ENCODE data around the gene LILRB2. TPM values are rescaled to one million over a fixed set of nuclear protein-coding genes. Genes with fewer than 3 reads are reported as not detected.
"Not testable (repeated sequence)": the region's sequence is repeated elsewhere in the genome, so short reads cannot be mapped to it uniquely, and the experiment has no call there.

Gene LILRB2
- total RNA-seq, 1 donor from 2014 or later: not detected

DNA sequence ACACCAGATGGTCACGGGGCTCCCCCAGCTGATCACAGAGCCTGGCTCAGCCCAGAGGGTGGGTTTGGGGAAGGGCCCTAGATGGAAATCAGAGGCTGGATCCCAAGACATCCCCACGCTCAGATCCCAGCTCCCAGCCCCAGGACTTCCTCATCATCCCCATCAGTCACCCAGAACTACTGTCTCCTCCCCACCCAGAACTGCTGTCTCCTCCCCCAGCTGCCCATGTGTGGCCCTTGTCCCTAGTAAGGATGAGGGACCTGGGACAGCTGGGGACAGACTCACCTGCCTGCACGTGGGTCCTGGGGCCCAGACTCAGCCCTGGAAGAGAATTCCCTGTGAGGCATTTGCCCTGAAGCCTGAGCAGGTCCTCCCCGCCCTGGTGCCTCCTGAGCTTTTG lies 38.7 kb downstream of the LILRB2 start:
- not testable (repeated sequence) for DNase-seq (ENCODE audit: low spot score)

DNA sequence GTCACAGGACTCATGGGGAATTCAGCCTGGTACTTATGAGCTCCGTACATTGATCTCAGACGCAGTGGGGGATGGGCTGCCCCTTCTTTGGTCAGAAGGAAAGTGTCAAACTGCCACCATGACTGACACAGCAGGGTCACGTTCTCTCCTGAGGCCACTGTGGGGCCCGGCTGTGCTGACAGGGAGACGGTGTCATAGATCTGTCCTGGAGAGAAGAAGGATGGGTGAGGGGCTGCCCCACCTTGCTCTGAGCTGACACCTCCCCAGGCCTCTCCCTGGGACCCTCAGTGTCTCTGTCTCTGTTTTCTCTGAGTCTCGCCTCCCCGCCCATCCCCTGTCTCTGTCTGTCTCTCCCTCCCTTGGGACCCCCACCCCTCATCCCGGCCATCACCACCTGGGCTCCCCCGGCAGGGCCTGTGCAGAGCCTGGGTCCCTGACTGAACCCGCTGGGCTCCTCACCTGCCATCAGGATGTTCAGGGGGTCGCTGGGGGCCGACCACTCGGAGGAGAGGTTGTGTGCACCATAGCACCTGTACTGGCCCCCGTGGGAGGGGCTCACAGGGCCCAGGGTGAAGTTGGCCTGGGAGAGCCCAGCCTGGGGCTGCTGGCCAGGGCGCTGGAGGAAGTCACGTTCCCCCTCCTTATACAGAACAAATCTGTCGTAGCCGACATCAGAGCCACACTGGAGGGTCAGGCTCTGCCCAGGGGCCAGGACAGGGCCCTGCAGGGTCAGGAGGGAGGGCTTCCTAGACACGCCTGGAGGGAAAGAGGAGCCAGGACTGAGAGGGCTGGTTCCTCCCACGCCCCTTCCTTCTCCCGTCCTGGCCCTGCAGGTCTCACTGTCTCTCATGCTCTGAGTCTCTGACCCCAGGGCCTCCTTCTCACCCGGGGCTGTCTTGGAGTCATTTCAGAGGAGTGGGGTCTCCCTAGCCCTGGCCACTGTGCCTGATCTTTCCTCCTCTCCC lies 40.3 kb downstream of the LILRB2 start:
- not testable (repeated sequence) for DNase-seq (ENCODE audit: low spot score)

DNA sequence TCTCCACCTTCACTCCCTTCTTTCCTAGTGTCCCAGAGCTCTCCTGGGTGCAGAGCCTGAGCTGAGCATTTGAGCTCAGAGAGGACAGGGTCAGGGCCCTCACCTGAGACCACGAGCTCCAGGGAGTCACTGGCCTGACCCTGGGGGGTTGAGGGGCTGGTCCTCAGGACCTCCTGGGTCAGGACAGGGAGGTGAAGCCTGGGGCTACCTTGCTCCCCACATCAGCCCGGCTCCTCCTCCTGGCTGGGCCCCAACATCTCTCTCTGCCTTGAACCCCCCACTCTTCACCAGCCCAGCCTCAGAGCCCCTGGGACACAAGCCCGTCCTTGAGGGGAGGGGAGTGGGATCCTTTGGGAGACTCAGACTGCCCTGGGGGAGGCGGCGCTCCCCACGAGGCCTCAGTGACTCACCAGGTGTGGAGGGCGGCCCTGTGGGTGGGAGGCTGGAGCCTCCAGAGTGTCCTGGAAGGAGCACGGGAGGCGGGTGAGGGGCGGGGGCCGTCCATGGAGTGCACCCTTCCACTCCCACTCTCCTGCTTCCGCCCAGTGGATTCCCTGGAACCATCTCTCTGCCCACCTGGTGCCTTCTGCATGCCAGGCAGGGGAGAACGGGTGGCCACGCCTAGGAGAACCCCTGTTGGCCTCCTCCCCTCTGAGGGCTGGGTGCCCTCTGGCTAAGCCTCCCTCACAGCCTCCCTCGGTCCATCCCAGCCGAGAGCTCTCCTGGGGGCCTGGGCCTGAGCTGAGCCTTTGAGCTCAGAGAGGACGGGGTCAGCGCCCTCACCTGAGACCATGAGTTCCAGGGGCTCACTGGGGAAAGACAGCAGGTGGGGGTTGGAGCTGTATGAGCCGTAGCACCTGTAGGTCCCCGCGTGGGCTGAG lies 41.2 kb downstream of the LILRB2 start:
- DNase-seq (ENCODE audit: low spot score): not testable (repeated sequence)

DNA sequence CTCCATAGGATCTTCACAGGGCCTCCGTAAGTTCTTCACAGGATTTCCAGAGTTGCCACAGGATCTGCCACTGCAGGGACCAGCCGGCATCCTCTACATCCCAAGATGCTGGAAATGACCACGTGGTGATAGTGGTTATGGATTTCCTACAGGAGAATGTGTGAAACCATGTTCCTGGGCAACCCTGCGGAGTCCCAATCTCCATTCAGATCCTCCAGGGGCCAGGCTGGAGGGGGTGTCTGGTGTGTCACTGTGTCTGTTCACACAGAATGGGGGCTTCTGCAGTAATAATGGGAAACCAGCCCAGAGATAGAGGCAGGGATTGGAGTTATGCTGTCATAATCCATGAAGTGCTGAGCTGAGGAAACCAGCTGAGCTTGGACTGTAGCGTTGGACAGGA lies 47.0 kb downstream of the LILRB2 start:
- DNase-seq (ENCODE audit: low spot score): no peak

DNA sequence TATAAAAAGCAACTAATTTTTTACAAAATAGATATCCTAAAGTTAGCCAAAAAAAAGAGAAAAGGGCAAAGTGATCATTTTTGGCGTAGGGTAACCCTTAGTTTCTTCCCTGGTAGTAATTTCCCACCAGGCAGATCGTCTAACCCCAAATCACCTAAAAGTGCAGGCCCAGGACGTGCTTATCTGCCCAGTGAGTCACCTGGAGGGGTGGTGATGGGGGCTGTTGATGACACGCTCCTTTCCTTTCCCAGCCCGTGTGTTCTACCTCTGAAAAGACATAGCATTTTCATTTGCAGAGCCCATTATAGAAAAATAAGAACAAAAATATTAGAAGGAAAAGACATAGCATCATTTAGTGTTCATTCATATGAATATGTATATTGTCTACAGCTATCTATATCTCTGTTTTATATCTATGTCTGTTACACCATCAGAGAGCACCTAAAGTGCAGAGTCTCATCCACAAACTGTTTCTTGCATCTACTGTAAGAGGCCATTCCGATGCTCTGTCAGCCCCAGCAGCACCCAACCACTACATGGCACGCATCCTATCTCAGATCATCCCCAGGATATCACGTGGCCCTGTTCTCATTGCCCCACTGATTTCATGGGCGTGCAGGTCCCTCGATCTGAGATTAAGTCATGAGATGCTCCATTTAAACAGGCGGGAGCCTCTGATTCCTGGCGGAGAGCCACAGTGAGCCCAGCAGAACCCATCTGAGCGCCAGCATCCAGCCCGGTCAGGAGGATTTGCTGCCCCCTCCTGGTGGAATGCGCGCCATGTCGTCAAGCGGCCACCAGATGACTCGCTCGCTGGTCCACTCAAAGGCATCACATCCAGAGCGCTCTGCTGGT lies 49.6 kb downstream of the LILRB2 start:
- DNase-seq (ENCODE audit: low spot score): peak; percentile 84

DNA sequence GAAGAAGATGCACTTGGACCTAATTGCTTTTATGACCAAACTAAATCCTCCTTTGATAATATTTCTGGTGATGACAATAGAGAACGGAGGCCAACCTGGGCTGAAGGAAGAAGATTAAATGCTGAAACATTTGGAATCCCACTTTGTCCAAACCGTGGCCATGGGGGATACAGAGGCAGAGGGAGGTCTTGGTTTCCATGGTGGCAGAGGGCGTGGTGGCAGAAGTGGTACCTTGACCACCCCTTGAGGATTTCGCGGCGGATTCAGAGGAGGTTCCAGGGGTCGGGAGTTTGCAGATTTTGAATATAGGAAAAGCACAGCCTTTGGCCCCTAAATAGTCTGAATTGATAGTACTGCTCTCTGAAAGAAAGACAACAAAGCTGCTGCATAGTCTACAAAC lies 50.9 kb downstream of the LILRB2 start:
- DNase-seq (ENCODE audit: low spot score): no peak

DNA sequence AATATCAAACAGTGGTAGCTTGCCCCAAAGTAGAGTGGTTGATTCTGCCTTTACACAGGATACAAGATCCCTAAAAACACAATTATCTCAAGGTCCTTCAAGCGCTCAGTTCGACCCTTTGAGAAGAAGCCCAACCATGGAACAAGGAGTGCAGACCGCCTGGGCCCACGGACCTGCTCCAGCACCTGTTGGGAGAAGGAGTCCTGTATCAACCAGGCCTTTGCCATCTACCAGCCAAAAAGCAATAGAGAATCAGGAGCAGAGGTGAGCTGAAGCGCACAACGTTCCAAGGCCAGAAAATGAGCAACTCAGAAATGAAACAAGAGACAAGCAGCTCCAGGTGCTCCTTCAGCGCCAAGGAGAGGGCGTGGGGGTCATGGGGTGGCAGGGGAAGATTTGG lies 51.8 kb downstream of the LILRB2 start:
- DNase-seq (ENCODE audit: low spot score): no peak

DNA sequence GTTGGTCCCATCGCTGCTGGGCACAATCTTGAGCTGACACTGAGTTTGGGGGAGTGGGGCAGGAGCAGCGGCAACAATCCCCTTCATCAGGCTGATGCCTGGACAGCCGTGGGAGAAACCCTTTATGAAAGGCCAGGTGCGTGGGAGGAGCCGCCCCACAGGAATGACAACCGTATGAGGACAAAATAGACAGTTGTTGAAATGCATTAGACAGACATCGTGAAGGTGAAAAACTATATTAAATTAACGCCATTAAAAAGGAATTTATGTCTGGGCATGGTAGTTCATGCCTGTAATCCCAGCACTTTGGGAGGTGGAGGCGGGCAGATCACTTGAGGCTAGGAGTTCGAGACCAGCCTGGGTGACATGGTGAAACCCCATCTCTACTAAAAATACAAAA lies 56.3 kb downstream of the LILRB2 start:
- DNase-seq (ENCODE audit: low spot score): not testable (repeated sequence)

DNA sequence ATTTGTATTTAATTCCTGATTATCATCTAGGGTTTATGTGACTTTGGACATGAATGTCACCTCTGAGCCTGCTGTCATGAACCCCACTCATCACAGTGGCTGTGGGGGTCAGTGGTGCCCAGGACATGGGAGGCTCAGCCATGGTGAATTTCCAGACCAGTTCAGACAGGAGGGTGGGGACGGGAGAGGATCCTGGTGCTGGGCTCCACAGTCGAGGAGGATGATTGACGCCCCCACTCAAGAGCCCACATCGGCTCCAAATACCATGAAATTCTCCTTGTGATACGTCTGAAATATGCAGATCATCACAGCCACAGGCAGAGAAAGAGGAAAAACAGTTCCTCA lies 57.0 kb downstream of the LILRB2 start:
- not testable (repeated sequence) for DNase-seq (ENCODE audit: low spot score)

Other genes with a start within 250 kb of the LILRB2 start
- not detected for gene VSTM1, start 217.2 kb downstream of the LILRB2 start, total RNA-seq (ENCODE audit: insufficient read depth, low replicate concordance)
- not detected for gene TARM1, start 199.7 kb downstream of the LILRB2 start, total RNA-seq (ENCODE audit: insufficient read depth, low replicate concordance)
- 0.96 TPM for gene OSCAR, start 180.3 kb downstream of the LILRB2 start, total RNA-seq (ENCODE audit: insufficient read depth, low replicate concordance)
- 4.3 TPM for gene NDUFA3, start 178.3 kb downstream of the LILRB2 start, total RNA-seq (ENCODE audit: insufficient read depth, low replicate concordance)
- gene TFPT, start 165.5 kb downstream of the LILRB2 start, total RNA-seq (ENCODE audit: insufficient read depth, low replicate concordance): 18.8 TPM
- 21.2 TPM for gene PRPF31, start 165.4 kb downstream of the LILRB2 start, total RNA-seq (ENCODE audit: insufficient read depth, low replicate concordance)
- gene CNOT3, start 143.3 kb downstream of the LILRB2 start, total RNA-seq (ENCODE audit: insufficient read depth, low replicate concordance): 2.6 TPM
- gene LENG1, start 121.4 kb downstream of the LILRB2 start, total RNA-seq (ENCODE audit: insufficient read depth, low replicate concordance): 6.3 TPM
- 2.6 TPM for gene TMC4, start 108.0 kb downstream of the LILRB2 start, total RNA-seq (ENCODE audit: insufficient read depth, low replicate concordance)
- gene MBOAT7, start 91.5 kb downstream of the LILRB2 start, total RNA-seq (ENCODE audit: insufficient read depth, low replicate concordance): 13.7 TPM
- gene TSEN34, start 89.8 kb downstream of the LILRB2 start, total RNA-seq (ENCODE audit: insufficient read depth, low replicate concordance): 72.5 TPM
- gene RPS9, start 80.3 kb downstream of the LILRB2 start, total RNA-seq (ENCODE audit: insufficient read depth, low replicate concordance): 1,474 TPM
- gene LILRB3, start 58.1 kb downstream of the LILRB2 start, total RNA-seq (ENCODE audit: insufficient read depth, low replicate concordance): 0.96 TPM
- 4.3 TPM for gene LILRA6, start 38.3 kb downstream of the LILRB2 start, total RNA-seq (ENCODE audit: insufficient read depth, low replicate concordance)
- gene LILRB5, start 23.8 kb downstream of the LILRB2 start, total RNA-seq (ENCODE audit: insufficient read depth, low replicate concordance): 5.5 TPM
- 0.72 TPM for gene LILRA5, start 32.1 kb upstream of the LILRB2 start, total RNA-seq (ENCODE audit: insufficient read depth, low replicate concordance)
- gene LILRA4, start 58.1 kb upstream of the LILRB2 start, total RNA-seq (ENCODE audit: insufficient read depth, low replicate concordance): not detected
- gene LAIR1, start 83.8 kb upstream of the LILRB2 start, total RNA-seq (ENCODE audit: insufficient read depth, low replicate concordance): 19.7 TPM
- gene TTYH1, start 134.4 kb upstream of the LILRB2 start, total RNA-seq (ENCODE audit: insufficient read depth, low replicate concordance): 0.24 TPM
- 19.7 TPM for gene LENG8, start 168.1 kb upstream of the LILRB2 start, total RNA-seq (ENCODE audit: insufficient read depth, low replicate concordance)
- 18.1 TPM for gene LENG9, start 182.7 kb upstream of the LILRB2 start, total RNA-seq (ENCODE audit: insufficient read depth, low replicate concordance)
- 104 TPM for gene CDC42EP5, start 192.2 kb upstream of the LILRB2 start, total RNA-seq (ENCODE audit: insufficient read depth, low replicate concordance)
- gene LAIR2, start 221.7 kb upstream of the LILRB2 start, total RNA-seq (ENCODE audit: insufficient read depth, low replicate concordance): not detected